ENCODE results near the gene PLEKHH1.
"Not testable (repeated sequence)": the region's sequence is repeated elsewhere in the genome, so short reads cannot be mapped to it uniquely, and the experiment has no call there.

Gene PLEKHH1

DNA sequence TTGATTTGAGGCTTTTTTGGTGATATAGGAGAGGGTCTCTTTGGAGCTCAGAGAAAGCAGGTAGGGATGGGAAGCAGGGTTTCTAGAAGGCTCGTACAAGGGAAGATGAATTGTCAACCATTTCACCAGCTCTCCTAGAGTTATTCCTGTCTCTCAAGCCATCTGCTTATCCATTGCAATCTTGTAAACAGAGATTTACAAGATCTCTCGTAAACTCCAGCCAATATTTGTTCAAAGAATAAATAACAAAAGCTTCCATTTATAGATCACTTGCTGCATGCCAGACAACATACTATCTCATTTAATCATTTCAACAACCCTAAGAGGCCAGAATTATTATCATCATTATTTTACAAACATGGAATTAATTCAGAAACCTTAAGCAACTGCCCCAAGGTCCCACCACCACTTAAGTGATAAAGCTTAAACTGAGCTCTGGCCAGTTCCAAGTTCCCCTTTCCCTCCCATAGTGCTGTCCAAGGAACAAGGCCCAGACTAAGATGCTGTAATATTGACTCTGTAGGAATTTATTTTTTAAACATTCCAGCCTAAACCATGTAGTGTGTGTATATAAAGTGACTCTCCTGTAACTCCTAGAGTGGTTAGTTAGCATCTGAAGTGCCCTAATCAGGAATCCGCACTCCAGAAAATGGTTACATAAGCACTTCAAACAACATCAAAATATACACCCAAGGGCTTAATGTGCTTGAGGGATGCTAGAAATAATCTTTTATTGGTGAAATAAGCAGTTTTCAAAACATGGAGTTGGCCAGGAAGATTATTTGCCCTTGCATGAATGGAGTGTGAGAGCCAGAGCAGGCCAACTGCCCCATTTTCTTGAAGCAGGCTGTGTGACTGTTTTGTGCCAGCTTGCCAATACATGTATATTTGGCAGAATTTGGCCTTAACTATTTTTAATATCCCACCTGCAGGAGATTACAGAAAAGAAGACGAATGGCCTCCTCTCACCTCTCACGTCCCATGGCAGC is 2.8 kb upstream of the PLEKHH1 start:
- no peak for DNase-seq (ENCODE audit: low read depth, low spot score)

DNA sequence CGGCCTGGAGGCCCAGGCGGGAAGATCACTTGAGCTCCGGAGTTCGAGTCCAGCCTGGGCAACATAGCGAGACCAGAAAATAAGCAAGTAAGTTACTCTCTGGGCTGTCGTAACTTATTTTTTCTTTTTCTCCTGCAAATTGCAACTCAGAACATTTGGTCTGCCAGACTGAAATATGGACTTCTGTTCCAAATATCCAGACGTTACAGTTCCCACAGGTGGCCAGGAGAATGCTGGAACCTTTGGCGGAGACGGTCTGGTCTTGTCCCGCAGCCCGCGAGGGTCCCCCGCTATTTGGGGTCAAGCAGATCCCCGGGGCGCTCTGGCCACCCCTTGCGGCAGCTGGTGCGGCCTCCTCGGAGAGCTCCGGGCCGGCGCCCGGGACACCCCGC is 488 bp upstream of the PLEKHH1 start:
- no peak for DNase-seq (ENCODE audit: low read depth, low spot score)

DNA sequence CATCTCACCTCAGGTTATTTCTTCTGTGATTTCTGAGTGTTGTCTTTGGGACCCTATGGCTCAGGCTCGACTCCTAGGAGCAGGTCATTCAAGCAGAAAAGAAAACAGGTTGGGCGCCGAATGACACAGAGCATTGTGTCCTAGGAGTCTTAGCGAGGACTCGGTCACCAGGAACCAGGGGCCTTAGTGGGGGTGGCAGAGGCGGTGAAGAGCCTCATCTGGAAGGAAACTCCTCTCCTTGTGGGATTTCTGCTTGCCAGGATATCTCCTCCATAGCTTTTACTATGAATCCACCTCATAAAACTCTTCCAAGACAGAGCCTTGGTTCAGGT is 630 bp downstream of the PLEKHH1 start:
- no peak for DNase-seq (ENCODE audit: low read depth, low spot score)

DNA sequence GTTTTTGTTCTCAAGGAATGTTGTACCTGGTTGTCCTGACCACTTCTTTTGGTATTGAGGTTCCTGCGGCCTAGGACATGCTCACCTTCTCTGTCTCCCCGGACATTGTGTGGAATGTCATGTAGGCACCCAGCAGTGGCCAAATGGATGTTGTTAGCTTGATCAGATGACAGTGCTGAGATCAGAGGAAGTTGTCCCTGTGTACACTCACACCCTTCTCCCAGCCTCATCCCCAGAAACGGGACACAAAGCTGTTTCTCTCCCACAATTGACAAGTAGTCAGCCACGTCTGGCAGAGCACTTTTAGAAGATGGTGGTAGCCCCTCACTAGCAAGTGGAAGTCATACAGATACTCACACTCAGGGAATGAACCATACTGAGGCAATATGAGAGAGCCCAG is 3.0 kb downstream of the PLEKHH1 start:
- DNase-seq (ENCODE audit: low read depth, low spot score) = no peak

DNA sequence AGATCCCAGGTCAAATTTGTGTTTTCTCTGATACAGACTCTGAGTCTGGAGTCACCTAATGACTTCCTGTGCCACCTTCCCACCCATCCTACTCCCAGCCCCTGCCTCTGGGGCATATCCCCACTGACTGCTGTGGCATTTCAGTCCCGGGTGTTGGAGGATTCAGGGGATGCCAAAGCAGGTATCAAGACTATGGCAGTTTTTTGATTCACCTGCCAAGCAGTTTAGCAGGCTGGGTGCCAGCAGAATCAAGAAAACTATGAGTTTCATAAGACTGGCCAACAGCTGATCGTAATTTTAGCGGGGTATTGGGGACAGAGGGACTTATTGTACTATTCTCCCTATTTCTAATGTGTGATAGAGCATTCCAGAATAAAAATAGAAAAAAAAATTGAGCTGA is 4.6 kb downstream of the PLEKHH1 start:
- no peak for DNase-seq (ENCODE audit: low read depth, low spot score)

DNA sequence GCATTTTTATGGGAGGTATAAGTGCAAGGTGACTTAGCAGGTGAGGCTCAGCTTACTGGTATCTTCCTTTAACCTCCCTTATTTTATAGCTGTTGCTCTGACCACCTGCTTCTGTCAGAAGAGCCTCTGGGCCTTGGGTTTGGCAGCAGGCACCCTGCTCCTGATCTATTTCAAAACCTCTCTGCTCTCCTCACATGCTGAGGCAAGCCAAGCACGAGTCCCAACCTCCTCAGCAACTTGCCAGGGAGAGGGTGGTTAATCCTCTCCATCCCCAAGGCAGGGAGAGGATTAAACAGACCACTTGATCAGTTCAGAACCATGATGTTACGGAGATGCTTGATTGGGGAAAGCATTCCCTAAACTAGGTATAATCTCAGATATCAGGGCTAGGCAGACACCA is 5.4 kb downstream of the PLEKHH1 start:
- no peak for DNase-seq (ENCODE audit: low read depth, low spot score)

DNA sequence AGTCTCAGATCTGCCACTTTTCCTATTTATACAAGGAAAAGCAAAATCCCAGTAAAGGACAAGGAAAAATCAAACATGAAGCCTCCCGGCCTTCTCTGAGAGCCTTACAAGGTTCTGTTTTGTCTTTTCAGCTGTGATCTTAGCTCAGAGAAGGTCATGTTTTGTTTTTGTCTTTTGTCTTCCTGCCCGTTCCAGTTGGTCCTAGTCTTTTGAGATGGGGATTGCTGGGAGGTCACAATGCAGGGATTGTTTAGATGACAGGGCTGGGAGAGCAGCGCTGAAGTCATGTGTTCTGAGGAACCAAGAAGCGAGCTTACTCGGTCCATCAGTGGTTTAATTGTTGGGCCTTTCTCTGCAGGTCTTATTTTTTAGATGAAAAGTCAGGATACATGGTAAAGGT is 6.0 kb downstream of the PLEKHH1 start:
- no peak for DNase-seq (ENCODE audit: low read depth, low spot score)

DNA sequence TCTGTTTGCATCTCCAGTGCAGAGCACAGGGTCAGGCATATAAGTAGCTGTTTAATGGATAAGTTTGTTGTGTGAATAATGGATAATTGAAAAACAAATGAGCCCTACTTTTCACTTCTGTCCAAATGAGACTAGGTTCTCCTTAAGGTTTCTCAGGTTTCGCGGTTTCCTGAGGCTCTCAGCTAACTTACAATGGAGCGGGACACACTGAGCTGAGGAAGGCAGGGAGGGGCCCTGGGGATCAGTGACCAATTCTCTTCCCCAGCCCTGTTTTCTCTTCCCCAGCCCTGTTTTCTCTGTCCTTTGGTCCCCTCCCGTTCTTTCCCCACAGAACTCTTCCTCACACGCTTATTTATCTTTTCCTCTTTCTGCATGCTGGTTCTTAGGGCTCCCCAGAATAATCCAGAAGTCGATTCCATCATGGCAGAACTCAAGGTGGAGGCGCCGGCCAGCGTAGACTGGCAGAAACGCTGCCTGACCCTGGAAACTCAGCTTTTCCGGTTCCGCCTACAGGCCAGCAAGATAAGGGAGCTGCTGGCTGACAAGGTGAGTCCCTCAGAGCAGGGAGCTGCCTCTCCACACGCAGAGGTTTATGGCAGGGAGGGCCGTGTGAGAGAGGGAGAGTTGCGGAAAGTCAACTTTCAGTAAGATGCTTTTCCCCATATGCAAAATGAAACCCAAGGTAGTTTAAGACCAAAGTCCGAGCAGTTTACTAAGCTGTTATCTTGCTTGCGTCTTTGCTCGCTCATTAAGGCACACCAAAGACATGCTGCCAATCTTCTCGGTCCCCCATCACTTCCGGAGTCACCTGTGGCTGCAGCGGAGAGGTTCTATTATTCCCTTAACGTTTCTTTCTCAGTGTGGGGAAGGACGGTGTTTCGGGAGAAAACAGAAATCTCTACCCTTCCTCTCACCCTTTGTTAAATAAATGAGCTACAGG is 8.6 kb downstream of the PLEKHH1 start:
- DNase-seq (ENCODE audit: low read depth, low spot score) = no peak

DNA sequence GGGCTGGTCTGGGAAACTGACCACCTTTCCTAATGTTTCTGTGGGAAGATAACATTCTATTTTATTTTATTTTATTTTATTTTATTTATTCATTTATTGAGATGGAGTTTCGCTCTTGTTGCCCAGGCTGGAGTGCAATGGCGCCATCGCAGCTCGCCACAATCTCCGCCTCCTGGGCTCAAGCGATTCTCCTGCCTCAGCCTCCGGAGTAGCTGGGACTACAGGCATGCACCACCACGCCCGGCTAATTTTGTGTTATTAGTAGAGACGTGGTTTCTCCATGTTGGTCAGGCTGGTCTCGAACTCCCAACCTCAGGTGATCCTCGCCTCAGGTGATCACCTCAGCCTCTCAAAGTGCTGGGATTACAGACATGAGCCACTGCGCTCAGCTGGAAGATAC is 9.5 kb downstream of the PLEKHH1 start:
- not testable (repeated sequence) for DNase-seq (ENCODE audit: low read depth, low spot score)

DNA sequence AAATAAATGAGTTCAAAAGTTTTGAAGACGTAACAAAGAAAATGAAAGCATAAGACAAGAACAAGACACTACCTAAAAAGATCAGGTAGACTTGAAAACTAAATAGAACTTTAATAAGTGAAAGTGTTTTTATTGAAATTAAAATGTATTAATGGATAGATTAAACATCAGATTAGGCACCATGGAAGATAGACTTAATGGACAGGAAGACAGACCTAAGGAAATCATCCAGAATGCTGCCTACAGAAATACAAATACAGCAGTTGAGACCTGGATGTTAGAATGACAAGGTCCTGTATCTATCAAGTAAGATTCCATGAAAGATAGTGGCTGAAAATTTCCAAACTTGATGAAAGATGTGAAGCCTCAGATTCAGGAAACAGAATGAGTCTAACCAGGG is 11.5 kb downstream of the PLEKHH1 start:
- no peak for DNase-seq (ENCODE audit: low read depth, low spot score)

DNA sequence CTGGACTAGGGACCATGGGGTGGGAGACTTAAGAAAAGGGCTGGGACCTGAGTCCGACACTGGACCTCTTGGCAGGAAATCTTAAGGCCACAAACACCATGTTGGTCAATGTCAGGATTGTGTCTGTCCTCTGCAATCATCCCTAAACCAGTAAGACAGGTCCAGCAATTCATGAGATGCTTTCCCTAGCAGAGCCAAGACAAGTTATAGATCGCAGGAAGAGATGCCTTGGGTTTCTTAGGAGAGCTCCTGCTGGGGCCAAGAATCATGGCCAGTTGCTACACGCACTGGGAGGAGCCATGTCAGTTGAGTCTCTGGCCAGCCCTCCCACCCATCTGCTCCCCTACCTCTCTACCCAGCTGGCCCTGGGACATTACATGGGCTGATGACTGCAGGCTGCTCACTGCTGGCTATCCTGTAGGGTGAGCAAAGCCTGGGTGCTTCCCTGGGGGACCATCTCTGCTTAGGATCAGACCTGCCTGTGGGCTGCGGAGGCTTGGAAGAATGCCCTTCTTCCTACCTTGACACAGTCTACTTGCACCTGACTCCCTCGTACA is 14.2 kb downstream of the PLEKHH1 start:
- DNase-seq (ENCODE audit: low read depth, low spot score) = no peak

DNA sequence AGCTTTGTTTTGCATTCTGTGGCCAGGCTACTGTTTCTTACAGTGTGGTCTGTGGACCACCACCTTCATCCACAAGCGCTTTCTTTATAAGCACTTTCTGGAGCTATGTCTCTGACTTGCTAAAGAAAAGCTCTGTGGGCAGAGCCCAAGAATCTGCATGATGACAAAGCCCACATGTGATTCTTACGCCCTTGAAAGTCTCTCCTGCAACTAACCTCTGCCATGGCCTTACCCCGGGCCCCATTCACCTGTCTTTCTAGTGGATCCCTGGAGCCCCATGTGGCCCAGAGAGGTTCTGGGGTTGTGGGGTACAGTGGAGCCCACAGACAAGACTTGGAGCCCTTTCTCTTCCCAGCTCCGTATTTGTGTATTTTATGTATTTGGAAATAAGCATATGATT is 16.6 kb downstream of the PLEKHH1 start:
- DNase-seq (ENCODE audit: low read depth, low spot score) = no peak

DNA sequence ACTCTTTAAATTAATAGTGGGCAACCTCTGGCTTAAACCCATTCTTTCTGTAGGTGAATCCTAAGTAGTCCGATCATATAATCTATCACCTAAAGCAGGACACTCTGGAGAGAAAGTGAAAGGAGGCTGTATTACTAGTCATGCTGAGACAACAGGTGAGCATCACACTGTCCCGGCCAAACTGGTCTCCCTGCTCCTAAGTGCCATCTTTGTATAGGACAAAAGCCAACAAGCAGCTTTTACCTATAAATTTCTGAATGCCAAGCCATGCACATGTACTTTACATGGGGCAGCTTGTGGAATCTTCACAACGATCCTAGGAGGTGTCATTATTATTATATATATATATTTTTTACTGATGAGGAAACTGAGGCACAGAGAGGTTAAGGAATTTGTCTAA is 18.0 kb downstream of the PLEKHH1 start:
- DNase-seq (ENCODE audit: low read depth, low spot score) = no peak

DNA sequence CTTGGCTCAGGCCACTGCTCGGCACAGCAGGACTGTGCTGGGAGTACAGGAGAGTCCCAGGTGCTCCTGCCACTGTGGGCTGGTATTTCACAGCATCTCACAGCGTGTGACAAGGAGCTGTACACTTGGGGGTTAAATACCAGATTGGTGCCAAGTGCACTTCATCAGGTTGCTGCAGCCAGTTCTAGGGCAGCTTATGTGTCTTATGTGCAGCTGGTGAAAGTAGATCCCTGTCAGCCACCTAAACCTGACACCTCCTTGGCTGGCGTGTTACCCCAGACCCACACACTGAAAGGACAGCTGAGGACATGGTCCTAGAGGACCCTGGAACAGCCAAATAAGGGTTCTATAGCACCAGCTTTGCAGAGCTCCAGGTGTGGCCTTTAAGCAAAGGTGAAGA is 18.9 kb downstream of the PLEKHH1 start:
- no peak for DNase-seq (ENCODE audit: low read depth, low spot score)

DNA sequence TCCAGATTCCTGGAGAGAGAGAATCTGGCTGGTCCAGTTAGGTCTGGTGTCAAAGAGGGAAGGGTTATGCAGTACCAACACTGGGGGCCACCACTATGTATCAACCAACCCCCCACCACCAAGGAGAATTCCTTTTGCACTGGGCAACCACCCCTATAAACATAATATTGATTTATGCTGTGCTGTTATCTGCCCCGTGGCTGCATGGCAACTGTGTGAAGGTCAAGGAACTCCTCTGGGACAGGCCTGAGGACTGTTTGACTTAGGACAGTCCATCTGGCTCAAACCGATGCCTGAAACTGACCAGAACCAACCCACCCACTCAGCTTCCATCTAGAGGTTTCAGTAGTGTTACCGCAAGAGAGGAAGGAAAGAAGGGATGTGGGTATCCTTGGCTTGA is 20.5 kb downstream of the PLEKHH1 start:
- DNase-seq (ENCODE audit: low read depth, low spot score) = no peak

DNA sequence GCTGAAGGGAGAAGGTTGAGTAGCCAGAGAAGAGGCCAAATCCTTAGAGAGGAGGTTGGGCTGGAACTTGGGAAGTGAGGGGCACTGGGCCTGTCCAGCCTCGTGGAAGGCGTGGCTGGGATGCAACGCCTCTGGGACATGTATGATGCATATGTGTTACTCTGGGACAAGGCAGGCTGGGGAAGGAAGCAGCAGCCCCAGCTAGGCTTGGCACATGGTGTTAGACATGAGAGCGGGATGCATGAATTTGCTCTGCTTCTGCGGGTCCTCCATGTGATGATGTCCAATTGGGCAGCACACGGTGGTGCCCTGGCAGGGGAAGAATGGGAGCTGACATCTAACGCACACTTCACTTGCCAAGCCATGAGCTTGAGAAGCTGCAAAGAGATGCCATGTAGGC is 21.3 kb downstream of the PLEKHH1 start:
- DNase-seq (ENCODE audit: low read depth, low spot score) = no peak

DNA sequence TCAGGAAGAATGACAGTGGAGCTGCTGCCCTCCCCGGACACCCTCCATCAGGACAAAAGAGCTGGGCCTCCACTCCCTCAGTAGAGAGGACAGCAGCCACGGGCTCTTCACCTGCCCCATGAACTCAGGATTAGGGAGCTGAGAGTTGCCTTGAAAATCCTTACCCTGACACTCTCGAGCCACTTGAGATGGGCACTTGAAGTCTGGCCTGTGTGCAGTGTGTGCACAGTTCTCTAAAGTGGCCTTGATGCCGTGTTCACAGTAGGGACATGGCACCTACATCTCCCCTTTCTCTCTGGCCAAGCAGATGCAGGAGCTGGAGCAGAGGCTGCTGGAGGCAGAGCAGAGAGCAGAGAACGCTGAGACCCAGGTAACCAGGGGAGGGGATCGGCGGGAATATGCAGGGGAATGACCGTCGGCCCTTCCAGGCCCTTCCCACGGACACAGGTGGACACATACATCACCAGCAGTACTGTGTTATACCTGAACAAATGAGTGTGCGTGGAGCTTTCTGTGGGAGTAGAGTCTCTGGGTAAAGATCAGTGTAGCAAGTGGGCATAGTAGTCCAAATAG is 22.5 kb downstream of the PLEKHH1 start:
- no peak for DNase-seq (ENCODE audit: low read depth, low spot score)

DNA sequence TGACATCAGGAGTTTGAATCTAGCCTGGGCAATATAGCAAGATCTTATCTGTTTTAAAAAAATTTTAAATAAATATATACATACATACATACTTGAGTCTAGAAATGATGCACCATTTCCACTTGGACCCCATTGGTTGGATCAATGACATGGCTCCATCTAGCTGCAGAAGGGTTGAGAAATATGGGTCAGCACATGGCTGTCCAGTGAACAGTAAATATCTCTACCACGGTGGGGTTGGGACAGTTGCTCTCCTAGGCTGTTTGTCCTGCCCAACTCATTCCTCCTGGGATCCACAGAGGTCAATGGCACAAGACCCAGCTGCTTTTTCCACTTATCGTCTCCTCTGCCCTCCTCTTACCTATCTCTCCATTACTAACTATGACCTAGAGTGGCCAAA is 23.6 kb downstream of the PLEKHH1 start:
- DNase-seq (ENCODE audit: low read depth, low spot score) = no peak

DNA sequence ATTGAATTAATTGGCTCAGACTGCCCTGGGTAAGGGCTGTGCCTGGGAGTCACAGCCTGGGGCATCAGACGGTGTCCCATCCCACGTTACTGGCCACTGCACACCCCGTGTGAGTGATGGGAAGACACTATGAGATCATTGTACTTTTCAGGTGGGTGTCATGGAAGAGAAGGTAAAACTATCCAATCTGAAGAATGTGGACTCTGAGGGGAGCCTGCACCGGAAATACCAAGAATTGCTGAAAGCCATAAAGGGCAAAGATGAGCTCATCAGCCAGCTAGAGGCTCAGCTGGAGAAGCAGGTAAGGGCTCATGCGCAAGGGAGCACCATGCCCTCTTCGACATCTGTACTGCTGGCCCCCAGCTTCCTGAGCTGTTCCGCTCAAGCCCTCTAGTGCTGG is 24.0 kb downstream of the PLEKHH1 start:
- no peak for DNase-seq (ENCODE audit: low read depth, low spot score)

DNA sequence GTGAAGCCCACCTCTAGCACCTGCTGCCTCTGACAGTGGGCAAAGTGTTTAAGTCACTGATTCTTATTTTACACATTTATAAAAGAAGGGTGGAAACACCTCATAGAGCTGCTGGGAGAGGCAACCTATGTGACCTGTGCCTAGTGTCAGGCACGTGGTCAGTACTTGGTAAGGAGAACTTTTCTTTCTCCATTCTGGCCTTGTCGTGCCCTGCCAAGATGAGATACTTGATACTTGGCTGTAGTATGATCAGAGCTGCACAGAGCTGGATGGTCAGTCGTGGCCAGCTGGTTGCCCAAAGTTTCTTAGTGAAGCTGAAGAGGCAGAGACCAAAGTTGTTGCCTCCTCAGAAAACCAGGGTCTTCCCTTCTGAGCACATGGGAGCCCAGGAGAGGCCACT is 24.6 kb downstream of the PLEKHH1 start:
- no peak for DNase-seq (ENCODE audit: low read depth, low spot score)

DNA sequence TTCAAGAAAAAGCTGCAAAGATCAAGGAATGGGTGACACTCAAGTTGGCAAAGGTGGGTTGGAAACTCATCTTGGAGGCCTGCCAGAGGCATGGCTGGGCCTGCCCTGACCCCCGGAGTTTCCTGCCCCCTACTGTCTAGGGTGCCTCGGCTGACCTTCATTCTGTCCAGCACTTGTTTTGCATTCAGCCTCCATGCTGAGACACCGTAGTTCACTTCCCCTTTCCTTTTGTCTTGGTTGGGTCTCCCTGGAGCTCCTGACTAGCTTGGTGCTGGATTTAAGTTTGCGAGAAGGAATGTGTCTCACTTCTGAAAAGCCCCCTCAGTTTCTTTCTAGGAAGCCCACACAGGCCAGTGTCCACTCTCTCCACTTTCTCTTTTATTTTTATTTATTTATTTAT is 26.5 kb downstream of the PLEKHH1 start:
- DNase-seq (ENCODE audit: low read depth, low spot score) = no peak

All from brain pericyte (primary cell).